ENCODE results near the gene WAPL.
"Not testable (repeated sequence)": the region's sequence is repeated elsewhere in the genome, so short reads cannot be mapped to it uniquely, and the experiment has no call there.

Gene WAPL

DNA sequence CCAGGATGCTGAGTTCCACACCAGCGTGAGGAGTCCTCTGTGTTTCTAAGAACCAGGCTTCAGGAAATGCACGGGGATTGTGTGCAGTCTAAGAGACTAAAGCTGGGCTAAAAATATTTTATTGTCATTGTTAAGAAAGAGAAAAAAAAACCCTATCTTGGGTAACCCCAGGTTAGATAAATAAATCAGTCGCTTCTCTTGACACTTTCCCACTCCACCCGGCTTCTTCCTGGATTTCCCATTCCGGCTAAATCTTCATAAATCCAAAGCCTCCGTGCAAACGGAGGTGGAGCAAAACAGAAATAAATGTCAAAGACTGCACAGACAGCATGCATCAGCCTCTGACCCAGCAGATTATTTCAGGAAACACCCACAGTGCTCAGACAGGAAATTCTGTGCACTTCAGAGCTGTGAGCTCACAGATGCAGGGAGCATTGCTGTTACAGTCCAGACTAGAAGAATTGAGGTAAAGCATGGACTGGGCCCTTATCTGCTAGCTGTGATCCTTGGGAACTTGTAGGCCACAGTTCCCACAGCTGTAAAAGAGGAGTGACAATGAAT, 110.2 kb downstream of the WAPL start:
- DNase-seq = peak; percentile 73

DNA sequence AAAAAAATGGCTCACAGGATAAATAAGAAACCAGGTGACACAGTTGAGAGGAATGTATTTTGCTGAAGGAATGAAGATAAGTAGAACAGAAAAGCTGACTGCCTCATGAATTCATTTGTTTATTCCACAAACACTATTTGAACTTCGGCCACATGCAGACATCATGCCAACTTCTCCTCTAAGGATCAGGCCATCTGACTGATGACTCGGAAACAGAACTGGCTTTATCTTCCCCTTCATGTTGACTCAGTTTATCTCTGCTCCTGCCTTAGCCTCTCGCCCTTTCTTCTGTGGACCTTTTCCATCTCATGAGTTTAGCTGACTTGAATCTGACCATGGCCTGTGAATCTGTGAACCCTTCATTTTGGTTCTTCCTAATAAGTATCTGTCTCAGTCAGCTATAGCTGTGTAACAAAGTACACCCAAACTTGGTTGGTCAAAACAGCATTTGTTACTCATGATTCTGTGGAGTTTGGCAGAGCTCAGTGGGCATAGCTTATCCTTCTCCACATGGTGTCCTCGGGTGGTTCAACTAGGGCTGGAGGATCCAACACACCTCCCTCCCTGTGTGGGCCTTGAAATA, 111.0 kb downstream of the WAPL start:
- DNase-seq = no peak

DNA sequence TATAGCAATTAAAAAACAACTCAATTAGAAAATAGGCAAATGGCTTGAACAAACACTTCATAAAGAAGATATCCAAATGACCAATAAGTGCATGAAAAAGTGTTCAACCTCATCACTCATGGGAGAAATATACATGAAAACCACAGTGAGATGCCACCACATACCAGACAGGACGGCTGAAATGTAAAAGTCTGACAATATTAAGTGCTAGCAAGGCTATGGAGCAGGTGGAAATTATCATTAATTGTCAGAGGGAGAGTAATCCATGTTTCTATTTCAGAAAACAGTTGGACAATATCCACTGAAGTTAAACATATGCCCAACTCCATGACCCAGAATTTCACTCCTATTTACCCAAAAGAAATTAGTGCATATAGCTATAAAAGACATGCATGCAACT, 112.4 kb downstream of the WAPL start:
- no peak for DNase-seq

DNA sequence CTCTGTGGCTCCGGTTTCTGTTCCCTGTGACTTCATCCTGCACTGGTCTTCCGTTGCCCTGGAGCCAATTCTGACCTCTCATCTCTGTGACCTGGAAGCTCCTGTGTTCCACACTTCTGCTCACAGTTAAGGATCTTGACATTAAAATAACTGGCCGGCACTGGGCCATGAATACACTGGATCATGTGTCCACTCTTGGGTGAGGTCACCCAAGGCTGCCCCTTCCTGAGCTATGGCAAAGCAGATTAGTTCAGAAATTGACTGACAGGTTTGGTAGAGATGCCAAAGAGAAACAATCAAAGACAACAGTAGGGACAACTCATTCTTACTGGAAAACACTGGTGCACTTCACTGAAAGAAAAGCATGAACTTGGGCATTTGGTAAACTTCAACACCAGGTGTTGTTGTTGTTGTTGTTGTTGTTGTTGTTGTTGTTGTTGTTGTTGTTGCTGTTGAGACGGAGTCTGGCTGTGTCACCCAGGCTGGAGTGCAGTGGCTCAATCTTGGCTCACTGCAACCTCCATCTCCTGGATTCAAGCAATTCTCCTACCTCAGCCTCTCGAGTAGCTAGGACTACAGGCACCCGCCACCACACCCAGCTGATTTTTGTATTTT, 118.3 kb downstream of the WAPL start:
- peak; percentile 22 for DNase-seq

DNA sequence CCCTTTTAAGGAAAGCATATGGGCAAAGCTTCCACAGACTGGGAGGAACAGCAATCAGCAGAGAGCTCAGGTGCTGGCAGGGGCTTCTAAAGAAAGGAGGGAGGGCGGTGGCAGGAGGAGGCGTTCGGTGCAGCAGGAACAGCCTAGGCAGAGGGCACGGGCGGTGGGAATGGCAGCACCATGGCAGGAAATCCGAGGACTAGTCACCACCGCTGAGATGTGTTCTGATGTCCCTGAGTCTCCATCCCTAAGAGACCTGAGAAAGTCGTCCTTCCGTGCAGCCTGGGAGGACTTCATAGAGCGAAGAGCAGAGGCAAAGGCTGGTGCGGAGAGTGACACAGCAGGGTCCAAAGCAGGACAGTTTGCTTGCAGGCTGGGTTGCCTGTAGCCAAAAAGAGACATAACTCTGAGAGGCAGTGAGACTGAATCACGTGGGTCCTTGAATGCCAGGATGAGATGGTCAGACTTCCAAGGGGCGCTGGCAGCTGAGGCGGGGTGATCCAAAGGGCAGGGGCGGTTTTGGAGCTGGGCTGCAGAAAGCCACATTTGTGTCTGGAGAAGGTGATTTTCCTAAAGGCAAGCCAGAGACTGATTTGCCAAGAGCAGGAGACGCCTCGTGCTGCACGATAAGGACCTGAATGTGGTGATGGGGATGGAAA, 119.2 kb downstream of the WAPL start:
- DNase-seq = no peak

DNA sequence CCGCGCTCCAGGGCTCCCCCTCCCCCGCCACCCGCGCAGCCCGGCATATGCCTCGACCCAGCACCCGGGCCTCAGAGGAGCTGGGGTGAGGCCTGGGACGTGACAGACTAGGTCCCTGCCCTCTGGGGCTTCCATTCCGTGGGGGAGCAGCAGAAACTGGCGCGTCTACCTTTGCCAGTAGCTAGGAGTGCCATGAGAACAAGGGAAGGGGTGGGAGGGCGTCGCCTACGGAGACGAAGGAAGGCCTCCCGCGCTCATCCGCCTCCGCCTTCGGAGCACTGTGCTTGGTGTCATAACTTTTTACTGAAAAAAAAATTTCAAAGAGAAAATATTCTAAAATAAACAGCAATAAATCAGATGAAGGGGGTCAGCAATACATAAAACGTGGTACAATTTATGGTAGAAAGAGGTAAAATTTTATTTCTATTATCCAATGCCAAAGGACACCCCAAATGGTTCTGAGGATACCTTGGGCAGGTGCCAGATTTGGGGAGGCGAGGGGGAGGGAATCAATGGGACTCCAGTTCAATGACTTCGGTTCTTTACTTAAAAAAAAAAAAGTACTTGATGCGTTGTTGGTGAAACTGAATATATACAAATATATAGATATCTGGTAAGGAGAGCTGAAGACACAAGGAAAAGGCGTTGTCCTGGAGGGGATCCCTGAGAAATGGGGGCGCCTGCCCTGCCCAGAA, 119.9 kb downstream of the WAPL start:
- no peak for DNase-seq

DNA sequence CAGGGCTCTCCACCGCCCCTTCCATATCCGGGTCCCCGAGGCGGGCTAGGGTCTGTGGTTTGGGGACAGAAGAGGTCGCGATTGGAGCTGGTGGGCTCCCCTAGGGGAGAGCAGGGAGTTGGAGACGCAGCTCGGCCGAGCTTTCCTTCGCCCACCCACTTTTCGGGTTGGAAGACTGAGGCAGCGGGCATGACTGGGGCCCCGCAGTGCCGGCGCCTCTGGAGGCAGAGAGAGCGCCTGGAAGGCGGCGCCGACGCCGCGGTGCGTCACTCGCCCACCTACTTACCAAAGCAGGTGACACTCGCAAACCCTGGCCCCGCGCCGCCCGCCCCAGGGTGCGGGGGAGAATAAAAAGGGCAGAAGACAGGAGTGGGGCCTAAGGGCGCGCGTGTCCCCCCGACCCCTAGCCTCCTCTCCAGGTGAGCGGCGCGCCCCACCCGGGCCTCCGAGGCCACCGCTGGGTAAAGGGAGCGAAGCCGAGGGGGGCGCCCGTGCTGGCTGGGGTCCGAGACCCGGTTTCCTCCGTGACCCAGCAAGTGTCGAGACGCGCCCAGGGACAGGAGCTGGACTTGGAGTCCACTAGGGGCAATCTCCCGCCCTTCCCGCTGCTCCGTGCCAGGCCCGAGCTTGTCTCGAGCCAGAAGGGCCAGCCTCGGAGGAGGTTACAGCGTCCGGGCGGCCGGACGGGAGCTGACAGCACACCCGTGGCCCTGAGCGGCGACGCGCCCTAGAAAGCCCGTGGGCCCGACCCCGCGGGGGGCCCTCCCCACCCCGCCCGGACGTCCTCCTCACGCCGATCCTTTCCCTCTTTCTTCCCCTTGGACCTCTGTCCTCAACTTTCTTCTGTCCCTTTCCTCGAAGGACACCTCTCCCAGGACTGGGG, 120.6 kb downstream of the WAPL start:
- peak; percentile 59 for DNase-seq

DNA sequence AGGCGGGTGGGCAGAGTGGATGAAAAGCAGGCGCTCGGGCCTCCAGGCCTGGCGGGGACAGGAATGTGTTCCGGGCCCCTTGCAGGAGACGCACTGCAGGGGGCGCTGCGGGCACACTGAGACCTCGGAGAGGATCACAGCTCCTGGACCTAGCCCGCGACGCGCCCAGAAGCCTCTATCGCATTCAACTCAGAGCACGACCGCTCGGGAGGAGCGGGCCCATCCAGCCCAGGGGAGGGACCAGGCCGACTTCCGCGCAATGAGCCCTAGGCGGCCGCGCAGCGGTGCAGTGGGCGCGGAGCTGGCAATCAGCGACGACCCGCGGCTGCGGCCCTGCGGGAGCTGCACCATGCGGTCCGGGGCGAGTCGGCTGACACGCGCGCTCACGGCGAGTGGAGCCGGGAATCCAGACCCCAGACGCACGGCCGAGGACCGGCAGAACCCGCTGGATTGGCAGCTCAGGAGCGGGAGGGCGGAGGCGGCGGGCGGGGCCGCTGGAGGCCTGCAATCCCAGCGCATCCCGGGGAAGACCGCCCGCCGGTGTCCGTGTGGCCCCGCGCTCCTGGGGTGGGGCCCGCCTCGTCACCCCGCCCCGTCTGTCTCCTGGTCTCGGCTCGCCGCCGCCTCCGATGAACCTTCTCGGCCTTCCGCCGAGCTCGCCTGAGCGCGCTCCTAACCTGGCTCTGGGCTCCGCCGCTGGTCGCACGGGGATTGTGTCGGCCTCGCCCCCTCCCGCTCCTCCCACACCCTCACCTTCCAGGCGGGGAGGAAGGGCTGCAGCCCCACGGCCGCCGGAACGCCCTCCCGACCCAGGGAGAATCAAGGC, 121.5 kb downstream of the WAPL start:
- peak; percentile 98 for DNase-seq

DNA sequence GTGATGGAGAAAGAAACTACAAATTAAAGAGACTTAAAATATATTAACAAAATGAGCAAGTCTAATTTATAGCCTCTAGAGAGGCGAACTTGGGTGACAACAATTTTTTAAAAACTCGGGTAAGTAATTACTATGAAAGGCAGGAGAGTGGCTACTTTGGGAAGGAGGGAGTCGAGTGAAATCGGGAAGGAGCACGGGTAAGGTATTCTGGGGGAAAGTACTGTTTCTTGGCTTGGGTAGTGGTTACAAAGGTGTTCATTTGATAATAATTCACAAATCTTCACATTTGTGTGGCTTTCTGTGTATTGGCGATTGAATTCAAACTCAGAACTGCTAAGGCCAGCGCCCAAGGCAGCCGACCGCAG, 122.1 kb downstream of the WAPL start:
- DNase-seq = no peak

DNA sequence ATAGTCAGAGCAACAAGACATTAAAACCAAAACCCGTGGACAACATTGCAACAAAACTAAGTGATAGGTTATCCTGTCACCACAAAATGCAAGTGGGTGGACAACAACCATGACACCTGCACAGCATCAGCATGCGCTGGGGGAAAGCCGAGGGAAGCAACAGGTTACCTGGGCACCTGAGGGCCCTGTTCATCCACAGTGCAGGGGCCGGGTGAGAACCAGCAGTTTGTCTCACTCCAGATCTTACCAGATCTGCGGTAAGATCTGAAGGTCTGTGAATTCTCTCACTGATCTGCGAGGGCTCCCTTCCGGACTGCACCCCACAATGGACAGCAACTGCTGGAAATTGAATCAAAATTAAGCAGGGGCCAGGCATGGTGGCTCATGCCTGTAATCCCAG, 124.5 kb downstream of the WAPL start:
- no peak for DNase-seq

DNA sequence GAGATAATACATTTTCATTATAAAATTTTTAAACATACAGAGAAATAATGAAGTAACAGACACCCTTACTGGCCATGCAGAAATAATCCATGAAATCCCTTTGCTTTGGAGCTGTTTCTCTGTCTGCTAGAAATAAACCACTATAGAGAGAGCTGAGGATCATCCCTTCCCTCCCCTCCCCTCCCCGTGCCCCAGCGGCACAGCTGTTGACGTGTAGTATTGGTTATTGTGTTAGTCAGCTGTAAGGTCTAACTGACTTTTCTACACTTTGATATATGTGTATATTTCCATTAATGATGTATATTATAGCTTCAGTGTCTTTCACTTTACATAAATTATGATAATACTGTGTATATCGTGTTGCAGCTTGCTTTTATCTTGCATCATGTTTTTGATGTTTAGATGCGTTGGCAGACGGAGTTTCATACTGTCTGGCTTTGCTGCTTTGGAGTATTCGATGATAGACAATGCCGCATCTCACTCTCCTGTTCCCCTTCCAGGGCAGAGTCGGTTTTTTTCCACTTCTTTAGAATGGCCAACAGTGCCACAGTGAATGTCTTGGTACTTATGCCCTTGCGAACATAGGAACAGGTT, 127.6 kb downstream of the WAPL start:
- no peak for DNase-seq

DNA sequence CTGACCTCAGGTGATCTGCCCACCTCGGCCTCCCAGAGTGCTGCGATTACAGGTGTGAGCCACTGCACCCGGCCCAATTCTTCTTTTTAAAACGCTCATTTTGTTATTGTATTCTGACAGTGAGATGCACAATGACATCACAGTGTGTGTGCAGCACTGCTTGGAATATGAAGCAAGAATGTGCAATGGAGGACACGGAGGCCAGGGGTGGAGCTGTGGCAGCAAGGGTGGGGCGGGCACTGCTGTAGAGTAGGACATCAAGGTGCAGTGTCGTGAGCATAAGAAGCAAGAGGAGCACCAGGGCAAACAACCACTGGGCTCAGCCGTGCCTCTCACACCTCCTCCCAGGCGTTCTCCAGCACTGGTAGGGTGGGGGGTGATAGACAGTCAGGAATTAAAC, 128.2 kb downstream of the WAPL start:
- DNase-seq = no peak

DNA sequence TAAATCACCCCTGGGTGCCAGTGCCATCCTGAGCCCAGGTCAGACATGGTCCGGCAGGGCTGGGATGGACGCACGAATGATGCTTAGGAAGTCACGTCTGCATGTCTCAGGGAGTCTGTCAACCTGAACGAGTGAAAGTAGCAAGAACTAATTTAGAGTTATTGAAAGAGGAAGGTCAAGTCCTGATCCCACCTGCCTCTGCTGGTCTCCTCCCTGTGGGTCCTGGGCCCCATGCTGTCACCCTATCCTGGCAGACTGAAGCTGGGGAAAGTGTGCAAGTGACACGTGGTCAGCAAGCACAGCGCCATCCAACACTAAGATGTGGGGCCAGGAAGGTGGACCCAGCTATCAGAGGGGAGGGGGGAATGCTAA, 128.9 kb downstream of the WAPL start:
- no peak for DNase-seq

DNA sequence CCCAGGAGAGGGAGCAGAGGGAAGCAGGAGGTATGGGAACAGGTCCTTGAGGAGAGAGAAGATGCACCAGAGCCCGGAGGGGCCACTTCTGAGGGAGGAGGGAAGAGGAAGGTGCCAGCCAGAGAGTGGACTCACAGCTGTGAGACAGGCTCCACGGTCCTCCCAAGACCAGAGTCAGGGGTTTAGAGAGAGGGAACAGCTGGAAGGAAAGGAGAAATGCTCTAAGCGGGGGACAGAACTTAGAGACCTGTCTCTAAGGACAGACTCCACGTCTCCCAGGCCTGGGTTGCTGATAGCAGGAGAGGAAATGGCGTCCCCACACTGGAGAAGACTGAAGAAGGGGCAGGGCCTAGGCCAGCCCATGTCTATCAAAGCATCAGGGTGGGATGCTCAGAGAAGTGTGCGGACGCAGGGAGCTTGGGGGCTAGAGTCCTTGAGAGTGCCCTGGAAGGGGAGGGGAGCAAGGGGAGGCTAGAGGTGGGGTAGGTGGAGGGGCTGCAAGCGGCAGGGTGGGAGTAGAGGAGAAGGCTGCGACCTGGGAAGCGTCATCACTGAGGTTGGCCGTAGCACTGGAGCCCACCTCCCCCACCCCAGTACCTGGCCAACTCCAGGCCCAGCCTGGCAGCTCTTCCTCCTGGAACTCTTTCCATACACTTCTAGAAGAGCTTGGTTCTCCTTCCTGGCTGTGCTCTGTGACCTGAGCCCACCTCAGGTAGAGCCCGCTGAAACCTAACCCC, 129.4 kb downstream of the WAPL start:
- no peak for DNase-seq

DNA sequence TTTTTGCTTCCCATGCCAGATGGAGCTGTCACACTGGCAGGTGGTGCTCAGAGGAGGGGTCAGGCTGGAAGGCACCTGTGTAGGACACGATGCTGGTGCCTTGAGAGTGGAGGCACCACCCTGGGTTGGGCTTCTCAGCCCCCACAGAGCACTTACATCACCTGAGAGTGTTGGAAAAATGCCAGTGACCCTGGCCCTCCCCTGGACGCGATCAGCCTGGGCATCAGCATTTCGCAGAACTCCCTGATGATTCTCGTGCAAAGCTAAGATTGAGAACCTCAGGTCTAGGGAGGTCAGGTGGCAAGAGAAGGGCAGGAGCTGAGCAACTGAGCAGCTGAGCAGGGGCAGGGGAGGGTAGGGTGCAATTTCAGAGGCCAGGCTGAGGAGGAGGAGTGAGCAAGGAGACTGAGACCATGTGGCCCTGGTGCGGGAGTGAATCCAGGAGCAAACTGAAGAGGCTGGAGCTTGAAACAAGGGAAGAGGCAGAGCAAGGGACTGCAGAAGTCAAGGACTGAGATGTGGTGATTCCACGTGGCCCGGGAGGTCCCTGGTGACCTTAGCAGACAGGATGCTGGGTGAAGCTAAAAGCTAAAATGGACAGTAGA, 130.3 kb downstream of the WAPL start:
- DNase-seq = no peak

DNA sequence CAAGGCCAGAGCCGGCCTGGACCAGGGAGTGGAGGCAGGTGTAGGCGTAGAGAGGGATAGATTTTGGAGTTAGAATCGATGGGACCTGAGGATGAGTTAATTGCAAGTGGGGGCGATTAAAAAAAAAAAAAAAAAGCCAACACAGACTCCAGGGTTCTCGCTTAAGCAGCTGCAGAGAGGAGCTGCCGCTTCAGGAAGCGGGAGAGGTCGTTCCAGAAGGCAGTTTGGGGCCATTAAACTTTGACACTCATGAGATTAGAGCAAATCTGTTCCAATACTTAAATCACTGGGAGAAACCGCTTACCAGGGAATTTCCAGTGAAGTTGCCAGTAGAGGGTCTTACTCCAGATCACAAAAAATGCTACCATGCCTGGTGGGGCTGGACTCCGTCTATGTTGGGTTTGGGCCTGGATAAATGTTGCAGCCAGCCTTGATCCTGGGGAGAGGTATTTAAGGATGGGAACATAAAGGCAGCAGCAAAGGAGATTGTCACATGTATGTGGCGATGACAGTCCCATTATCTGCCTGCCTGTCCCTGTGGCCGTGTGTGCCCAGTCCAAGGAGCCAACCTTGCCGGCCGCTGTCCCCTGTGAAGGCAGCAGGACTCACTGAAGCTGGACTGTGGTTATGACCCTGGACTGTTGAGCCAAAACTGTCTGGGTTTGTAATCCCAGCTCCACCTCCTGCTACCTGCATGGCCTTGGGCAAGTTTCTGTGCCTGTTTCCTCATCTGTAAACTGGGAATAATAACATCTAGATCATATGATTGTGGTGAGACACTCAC, 131.1 kb downstream of the WAPL start:
- DNase-seq = no peak

DNA sequence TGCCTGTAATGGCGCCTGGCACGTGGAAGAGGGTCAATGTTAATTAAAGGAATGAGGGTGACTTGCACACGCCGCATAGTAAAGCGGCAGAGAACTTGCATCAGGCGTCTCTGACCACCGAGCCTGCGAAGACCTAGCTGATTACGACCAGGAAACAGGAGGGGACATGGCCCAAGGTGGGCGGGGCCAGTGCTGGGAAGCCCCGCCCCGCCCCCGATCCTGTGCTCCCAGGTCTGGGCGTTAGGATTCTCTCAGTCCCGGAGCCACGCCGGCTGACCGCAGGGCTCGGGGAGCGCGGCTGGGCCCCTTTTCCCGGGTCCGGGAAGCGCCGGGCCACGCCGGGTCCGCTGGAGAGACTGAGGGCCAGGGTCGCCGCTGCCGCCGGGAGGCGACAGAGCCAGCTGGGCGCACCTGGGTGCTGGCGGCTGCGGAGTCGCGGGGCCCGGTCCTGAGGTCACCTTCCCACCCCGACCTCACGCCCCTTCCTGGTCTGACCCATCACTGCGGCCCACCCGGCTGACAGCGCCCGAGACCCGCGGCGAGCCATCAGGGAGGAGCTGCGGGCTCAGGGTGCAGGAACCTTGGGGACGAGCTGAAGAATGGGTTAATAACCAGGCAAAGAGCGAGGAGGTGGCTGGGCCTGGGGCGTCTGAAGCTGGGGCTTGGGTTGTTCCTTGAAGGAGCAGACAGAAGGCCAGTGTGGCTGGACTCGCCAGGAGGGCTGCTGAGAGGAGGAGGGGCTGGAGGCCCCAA, 132.0 kb downstream of the WAPL start:
- DNase-seq = no peak

DNA sequence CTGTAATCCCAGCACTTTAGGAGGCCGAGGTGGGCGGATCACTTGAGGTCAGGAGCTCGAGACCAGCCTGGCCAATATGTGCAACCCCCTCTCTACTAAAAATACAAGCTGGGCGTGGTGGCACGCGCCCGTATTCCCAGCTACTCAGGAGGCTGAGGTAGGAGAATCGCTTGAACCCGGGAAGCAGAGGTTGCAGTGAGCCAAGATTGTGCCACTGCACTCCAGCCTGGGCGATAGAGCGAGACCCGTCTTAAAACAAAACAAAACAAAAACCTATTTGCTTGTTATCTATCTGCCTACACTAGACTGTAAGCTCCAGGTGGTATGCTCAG, 132.5 kb downstream of the WAPL start:
- DNase-seq = not testable (repeated sequence)

All from suppressor macrophage treated with lipopolysaccharide for 4 hours (primary cell).